K562 (cell line): ENCODE data around the gene IRF2BP1. TPM values are rescaled to one million over a fixed set of nuclear protein-coding genes. Genes with fewer than 3 reads are reported as not detected.

ENCODE experiments used
- ATF7 ChIP-seq: fragments of 450-650 bp; IDR thresholded peaks from 2 replicates; pipeline ENCODE4 v1.7.1; 2014; ENCODE audit warnings: mild to moderate bottlenecking, moderate library complexity
- CXXC5 ChIP-seq: fragments of 250-450 bp; sonication (Bioruptor Pico); IDR thresholded peaks from 2 replicates; pipeline ENCODE4 v1.8.0; 2022; ENCODE audit warnings: inconsistent platforms, mild to moderate bottlenecking, moderate library complexity
- DDX20 ChIP-seq: fragments of 450-650 bp; IDR thresholded peaks from 2 replicates; pipeline ENCODE4 v1.6.1; 2016; ENCODE audit warnings: missing genetic modification characterization, low read depth, mild to moderate bottlenecking, missing compliant biosample characterization, moderate library complexity
- ESRRA ChIP-seq: fragments of 450-650 bp; IDR thresholded peaks from 2 replicates; pipeline ENCODE4 v1.6.1; 2014; ENCODE audit warnings: low read depth, mild to moderate bottlenecking, moderate library complexity, borderline replicate concordance
- GABPB1 ChIP-seq: sonication (generic); formaldehyde crosslinking; IDR thresholded peaks from 2 replicates; pipeline ENCODE4 v1.8.0; 2022; ENCODE audit warnings: mild to moderate bottlenecking, missing genetic modification reagents
- HMGN3 ChIP-seq: IDR thresholded peaks from 2 replicates; pipeline ENCODE4 v1.6.1; 2011; ENCODE audit warnings: borderline replicate concordance, low read depth, mild to moderate bottlenecking, mixed read lengths, low read length; ENCODE audit not compliant: insufficient read length; ENCODE audit errors: extremely low read depth
- JUN ChIP-seq, 2 experiments: sonication (generic) in 1 of 2; formaldehyde crosslinking in 1 of 2; IDR thresholded peaks; 2 replicates each; pipeline versions ENCODE4 v1.6.1 to v1.8.0; 2012 to 2022; ENCODE audit warnings: borderline replicate concordance in 2 of 2, mild to moderate bottlenecking in 2 of 2, improper control_type of control experiment in 1 of 2, low read depth in 1 of 2, low read length in 1 of 2, missing genetic modification reagents in 1 of 2
- NCOA1 ChIP-seq: fragments of 450-650 bp; IDR thresholded peaks from 2 replicates; pipeline ENCODE4 v1.6.1; 2016; ENCODE audit warnings: low read depth
- NFE2 ChIP-seq: IDR thresholded peaks from 2 replicates; pipeline ENCODE4 v1.6.1; 2014; ENCODE audit warnings: antibody characterized with exemption, low read depth
- NRF1 ChIP-seq, 2 experiments: fragments of 450-650 bp; IDR thresholded peaks in 1 of 2; conservative IDR thresholded peaks in 1 of 2; 2 replicates each; pipeline ENCODE4 v1.6.1; 2014; ENCODE audit warnings: mild to moderate bottlenecking in 2 of 2
- PHF20 ChIP-seq: fragments of 450-650 bp; IDR thresholded peaks from 2 replicates; pipeline ENCODE4 v1.6.1; 2018; ENCODE audit not compliant: partially characterized antibody
- RCOR1 ChIP-seq, 2 experiments: IDR thresholded peaks; 2 replicates each; pipeline ENCODE4 v1.6.1; 2012; ENCODE audit warnings: low read depth in 2 of 2, low read length in 2 of 2, borderline replicate concordance in 1 of 2, improper control_type of control experiment in 1 of 2
- ZBTB7A ChIP-seq: IDR thresholded peaks from 2 replicates; pipeline ENCODE4 v1.6.1; 2011; ENCODE audit warnings: low read depth, mild to moderate bottlenecking, low read length, moderate library complexity, borderline replicate concordance; ENCODE audit not compliant: control insufficient read depth
- ZNF224 ChIP-seq: sonication (generic); formaldehyde crosslinking; IDR thresholded peaks from 2 replicates; pipeline ENCODE4 v1.8.0; 2022; ENCODE audit warnings: mild to moderate bottlenecking, missing genetic modification reagents
- polyA plus RNA-seq, 8 experiments: library from polyadenylated mRNA; depleted of rRNA in 4 of 8; stranded (reverse) in 5 of 8; unstranded in 3 of 8; fragments of >200 nt; fragmentation: Nextera tagmentation in 2 of 8; fragmentation: Illumina TruSeq in 1 of 8; extraction: Ambion mirVana in 2 of 8; extraction: Trizol in 1 of 8; gene quantifications; 2 replicates each; pipeline versions ENCODE4 v1.2.1 to v1.2.3, GENCODE V29; 2011 to 2014; ENCODE audit warnings: inconsistent platforms in 1 of 8, missing spikeins in 1 of 8
- total RNA-seq, 7 experiments: library from RNA; depleted of rRNA in 6 of 7; stranded (reverse); fragments of >200 nt in 6 of 7; fragmentation: Illumina TruSeq in 2 of 7; extraction: Trizol in 2 of 7; gene quantifications; 2 replicates each; pipeline versions ENCODE4 v1.2.1 to v1.2.3, GENCODE V29; 2011 to 2021; ENCODE audit warnings: low replicate concordance in 1 of 7
- TF ChIP-seq, protein P1 (sequence below): sonication (generic); formaldehyde crosslinking; IDR thresholded peaks from 2 replicates; pipeline ENCODE4 v1.8.0; 2022; ENCODE audit warnings: mild to moderate bottlenecking, missing genetic modification reagents
- TF ChIP-seq, protein P2 (sequence below): fragments of 450-650 bp; IDR thresholded peaks from 2 replicates; pipeline ENCODE4 v1.6.1; 2016; ENCODE audit warnings: low read depth, mild to moderate bottlenecking, moderate library complexity
- TF ChIP-seq, protein P3 (sequence below): fragments of 450-650 bp; IDR thresholded peaks from 2 replicates; pipeline ENCODE4 v1.6.1; 2016; ENCODE audit warnings: antibody characterized with exemption
- TF ChIP-seq, protein P4 (sequence below), 2 experiments: IDR thresholded peaks; 2 replicates each; pipeline ENCODE4 v1.6.1; 2011; ENCODE audit warnings: borderline replicate concordance in 1 of 2, control low read depth in 1 of 2, low read depth in 1 of 2, low read length in 1 of 2, mild to moderate bottlenecking in 1 of 2, mixed read lengths in 1 of 2, moderate library complexity in 1 of 2; ENCODE audit not compliant: insufficient read depth in 1 of 2, insufficient read length in 1 of 2, poor library complexity in 1 of 2, severe bottlenecking in 1 of 2; ENCODE audit errors: extremely low read depth in 1 of 2
- TF ChIP-seq, protein P5 (sequence below): fragments of 450-650 bp; IDR thresholded peaks from 2 replicates; pipeline ENCODE4 v1.6.1; 2016; ENCODE audit warnings: mild to moderate bottlenecking

IRF2BP1 gene
- total and polyA plus RNA-seq, 9 of the 15 experiments (the other 6 are each of a cell fraction or from before 2014, with no cell fraction given) = 0.61 to 35.9 (median 3.5) TPM

DNA sequence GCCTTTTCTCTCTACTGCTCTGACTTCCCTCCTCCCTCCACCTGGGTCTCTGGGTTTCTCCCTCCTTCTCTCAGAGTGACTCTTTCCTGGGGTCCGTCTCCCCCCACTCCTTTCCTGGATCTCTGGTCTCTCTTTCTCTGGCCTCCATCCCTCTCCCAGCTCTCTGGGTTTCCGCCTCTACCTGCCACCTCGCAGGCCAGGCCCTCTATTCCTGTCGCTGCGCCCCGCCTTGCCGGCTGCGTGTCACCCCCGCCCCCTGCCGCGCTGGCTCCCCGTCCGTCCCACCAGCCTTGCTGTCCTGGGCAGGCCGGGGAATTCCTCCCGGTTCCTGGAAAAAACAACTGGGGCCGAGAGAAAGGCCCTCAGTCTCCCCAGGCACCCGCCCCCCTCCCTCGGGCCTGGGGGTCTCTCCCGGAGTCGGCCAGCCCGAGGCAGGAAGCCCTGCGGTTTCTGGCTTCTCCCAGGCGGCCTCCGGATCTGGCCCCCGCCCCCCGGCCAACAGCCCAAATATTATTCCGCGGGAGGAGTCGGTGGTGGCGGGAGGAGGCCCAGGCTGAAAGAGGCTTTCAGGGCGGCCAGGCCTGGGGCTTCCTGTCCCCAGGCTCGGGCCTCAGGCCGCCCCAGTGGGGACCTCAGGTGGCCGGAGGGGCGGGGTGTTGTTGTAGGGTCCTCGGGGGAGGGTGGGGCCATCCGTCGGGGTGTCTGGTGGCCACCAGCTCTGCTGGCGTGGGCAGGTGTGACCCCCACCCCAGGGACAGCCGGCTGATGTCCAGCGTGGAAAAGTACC is 9.3 kb downstream of the IRF2BP1 start (continued):
- TF ChIP-seq, protein P1, sequence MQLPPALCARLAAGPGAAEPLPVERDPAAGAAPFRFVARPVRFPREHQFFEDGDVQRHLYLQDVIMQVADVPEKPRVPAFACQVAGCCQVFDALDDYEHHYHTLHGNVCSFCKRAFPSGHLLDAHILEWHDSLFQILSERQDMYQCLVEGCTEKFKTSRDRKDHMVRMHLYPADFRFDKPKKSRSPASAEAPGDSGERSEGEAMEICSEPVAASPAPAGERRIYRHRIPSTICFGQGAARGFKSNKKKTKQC = peak; percentile 31; the same call in 1 of the 2 replicates
- TF ChIP-seq PHF20 (peak; percentile 53), JUN (IDR thresholded peaks at IDR 0.05; ENCODE audit: borderline replicate concordance, low read depth, low read length) (0 out of 2 replicates have a peak, but pooled peaks have one; percentile 9), JUN (CRISPR knock-in tag; IDR thresholded peaks at IDR 0.05; ENCODE audit: borderline replicate concordance) (no peak), CXXC5 (peak; percentile 70), HMGN3 (peak; percentile 51), NCOA1 (peak; percentile 53; the same call in 1 of the 2 replicates), ZBTB7A (peak; percentile 70; the same call in 1 of the 2 replicates), NFE2 (no peak), ATF7 (peak; percentile 46; the same call in 1 of the 2 replicates), RCOR1 (IDR thresholded peaks at IDR 0.05; ENCODE audit: borderline replicate concordance in 1 of 2, low read depth in 2 of 2, low read length in 2 of 2) (no peak), NRF1 (conservative IDR thresholded peaks at IDR 0.05 in 1 of 2, IDR thresholded peaks at IDR 0.05 in 1 of 2) (peak in 1 of 2 experiments; percentile 58; a peak in 3 of 4 replicates), ZNF224 (no peak), DDX20 (tag) (no peak), GABPB1 (CRISPR knock-in tag) (0 out of 2 replicates have a peak, but pooled peaks have one; percentile 26), ESRRA (peak; percentile 59)
- TF ChIP-seq, protein P2, sequence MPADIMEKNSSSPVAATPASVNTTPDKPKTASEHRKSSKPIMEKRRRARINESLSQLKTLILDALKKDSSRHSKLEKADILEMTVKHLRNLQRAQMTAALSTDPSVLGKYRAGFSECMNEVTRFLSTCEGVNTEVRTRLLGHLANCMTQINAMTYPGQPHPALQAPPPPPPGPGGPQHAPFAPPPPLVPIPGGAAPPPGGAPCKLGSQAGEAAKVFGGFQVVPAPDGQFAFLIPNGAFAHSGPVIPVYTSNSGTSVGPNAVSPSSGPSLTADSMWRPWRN = 0 out of 2 replicates have a peak, but pooled peaks have one; percentile 7
- TF ChIP-seq, protein P3, sequence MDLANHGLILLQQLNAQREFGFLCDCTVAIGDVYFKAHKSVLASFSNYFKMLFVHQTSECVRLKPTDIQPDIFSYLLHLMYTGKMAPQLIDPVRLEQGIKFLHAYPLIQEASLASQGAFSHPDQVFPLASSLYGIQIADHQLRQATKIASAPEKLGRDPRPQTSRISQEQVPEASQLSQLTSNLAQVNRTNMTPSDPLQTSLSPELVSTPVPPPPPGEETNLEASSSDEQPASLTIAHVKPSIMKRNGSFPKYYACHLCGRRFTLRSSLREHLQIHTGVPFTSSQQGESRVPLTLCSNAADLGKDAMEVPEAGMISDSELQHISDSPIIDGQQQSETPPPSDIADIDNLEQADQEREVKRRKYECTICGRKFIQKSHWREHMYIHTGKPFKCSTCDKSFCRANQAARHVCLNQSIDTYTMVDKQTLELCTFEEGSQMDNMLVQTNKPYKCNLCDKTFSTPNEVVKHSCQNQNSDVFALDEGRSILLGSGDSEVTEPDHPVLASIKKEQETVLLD = peak; percentile 78
- TF ChIP-seq, protein P4, sequence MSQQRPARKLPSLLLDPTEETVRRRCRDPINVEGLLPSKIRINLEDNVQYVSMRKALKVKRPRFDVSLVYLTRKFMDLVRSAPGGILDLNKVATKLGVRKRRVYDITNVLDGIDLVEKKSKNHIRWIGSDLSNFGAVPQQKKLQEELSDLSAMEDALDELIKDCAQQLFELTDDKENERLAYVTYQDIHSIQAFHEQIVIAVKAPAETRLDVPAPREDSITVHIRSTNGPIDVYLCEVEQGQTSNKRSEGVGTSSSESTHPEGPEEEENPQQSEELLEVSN (IDR thresholded peaks at IDR 0.05; ENCODE audit: borderline replicate concordance in 1 of 2, extremely low read depth in 1 of 2, insufficient read depth in 1 of 2, insufficient read length in 1 of 2, low read depth in 1 of 2, low read length in 1 of 2, poor library complexity in 1 of 2, severe bottlenecking in 1 of 2) = peak; percentile 11 to 74
- TF ChIP-seq, protein P5, sequence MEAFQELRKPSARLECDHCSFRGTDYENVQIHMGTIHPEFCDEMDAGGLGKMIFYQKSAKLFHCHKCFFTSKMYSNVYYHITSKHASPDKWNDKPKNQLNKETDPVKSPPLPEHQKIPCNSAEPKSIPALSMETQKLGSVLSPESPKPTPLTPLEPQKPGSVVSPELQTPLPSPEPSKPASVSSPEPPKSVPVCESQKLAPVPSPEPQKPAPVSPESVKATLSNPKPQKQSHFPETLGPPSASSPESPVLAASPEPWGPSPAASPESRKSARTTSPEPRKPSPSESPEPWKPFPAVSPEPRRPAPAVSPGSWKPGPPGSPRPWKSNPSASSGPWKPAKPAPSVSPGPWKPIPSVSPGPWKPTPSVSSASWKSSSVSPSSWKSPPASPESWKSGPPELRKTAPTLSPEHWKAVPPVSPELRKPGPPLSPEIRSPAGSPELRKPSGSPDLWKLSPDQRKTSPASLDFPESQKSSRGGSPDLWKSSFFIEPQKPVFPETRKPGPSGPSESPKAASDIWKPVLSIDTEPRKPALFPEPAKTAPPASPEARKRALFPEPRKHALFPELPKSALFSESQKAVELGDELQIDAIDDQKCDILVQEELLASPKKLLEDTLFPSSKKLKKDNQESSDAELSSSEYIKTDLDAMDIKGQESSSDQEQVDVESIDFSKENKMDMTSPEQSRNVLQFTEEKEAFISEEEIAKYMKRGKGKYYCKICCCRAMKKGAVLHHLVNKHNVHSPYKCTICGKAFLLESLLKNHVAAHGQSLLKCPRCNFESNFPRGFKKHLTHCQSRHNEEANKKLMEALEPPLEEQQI = no peak
